Fibroblast of the conjunctiva (primary cell): ENCODE measurements around the gene STAG1.
A peak's percentile ranks its signal among the peaks of the same experiment; 100 is the strongest.
"Not testable (repeated sequence)": the region's sequence is repeated elsewhere in the genome, so short reads cannot be mapped to it uniquely, and the experiment has no call there.

Source experiments
- DNase-seq: peaks from one replicate; pipeline ENCODE4 v3.0.0-alpha.2; 2010; ENCODE audit warnings: low read depth

STAG1 gene

DNA sequence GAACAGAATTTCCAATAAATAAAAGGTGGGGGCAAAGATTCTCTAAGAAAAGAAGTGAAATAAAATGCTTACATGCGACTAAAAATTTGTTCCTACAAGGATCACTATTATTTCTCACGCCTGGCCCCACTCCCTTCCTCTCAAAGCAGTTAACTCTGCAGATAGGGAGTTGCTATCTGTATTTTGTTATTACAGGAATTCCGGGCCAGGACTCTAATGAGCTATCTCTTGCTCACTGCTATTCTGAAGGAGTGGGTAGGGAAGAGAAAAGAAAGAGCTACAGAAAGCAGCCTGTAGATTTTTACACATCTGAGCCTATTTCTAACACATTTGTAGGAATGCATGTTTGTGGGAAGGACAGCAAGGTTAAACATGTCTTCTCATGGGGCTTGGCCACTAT lies 361.6 kb downstream of the STAG1 start:
- no peak for DNase-seq

DNA sequence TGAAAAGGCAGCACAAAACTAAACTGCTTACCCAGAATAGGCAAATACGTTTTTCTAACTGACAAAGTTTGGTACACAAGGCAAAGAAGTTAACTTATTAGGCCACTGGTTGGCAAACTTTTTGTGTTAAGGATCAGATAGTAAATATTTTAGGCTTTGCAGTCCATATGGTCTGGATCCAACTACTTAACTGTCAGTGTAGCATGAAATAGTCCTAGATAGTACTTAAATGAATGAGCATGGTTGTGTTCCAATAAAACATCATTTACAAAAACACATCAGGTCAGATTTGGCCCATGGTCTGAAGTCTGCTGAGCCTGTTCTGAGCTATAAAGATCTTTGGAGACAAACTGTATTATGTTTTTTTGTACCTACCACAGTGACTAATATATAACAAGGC lies 365.1 kb downstream of the STAG1 start:
- DNase-seq = no peak

DNA sequence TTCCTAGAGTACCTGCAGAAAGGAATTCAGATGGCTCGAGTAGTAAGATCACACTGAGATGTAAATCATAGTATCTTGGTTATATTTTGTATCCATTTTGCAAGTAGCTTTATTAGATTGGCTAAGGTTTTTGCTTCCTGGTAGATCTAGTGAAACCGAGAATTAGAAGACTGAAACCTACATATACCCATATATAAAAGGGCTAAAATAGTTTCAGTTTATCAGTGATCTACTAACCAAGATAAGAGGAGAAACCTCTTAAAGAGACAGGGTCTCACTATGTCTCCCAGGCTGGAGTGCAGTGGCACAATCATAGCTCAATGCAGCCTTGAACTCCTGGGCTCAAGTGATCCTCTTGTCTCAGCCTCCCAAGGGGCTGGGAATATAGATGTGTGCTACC lies 366.7 kb downstream of the STAG1 start:
- no peak for DNase-seq

DNA sequence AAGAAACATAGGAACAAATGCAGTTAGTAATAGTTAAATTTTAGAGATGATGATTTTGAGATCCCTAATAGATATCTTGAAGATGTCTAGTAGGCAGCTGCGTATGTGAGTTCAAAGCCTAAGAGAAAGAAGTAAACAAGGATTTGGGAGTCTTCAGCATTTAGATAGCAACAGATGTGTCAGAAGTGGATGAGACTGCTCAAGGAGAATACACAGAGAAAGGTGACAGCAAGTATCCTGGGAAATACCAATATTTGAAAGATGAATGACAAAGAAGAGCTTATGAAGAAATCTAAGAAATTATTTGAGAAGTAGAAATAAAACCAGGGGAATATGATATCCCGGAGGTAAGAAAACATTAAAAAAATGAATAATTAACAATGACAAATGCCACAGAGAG lies 371.1 kb downstream of the STAG1 start:
- DNase-seq = no peak

DNA sequence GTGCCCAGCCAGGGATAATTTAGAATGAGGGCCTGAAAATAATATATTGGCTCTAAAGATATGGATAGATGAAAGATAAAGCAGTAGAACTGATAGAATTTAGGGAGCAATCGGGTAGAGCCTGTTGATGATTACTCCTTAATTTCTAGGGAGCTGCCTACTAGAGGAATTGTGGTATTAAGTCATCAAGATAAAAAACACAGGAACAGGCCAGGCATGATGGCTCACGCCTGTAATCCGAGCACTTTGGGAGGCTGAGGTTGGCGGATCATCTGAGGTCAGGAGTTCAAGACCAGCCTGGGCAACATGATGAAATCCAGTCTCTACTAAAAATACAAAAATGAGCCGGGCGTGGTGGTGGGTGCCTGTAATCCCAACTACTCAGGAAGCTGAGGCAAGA lies 371.6 kb downstream of the STAG1 start:
- DNase-seq = no peak

DNA sequence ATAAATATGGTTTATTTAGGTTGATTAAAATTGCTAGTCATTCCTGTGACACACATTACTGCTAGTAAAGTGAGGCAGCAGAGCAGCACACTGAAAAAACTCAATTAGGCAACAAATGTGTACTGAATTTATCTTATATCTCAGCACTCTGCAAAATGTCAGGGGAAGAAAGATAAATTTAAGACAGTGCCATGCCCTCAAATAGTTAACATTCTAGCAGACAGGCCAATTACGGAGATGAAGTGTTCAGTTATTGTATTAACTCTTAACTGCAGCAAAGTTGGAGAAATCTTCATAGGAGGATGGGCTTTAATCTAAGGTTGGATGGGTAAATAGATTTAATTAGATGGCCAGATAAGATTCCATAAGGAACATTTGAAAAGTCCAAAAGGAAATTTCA lies 374.2 kb downstream of the STAG1 start:
- DNase-seq = no peak

DNA sequence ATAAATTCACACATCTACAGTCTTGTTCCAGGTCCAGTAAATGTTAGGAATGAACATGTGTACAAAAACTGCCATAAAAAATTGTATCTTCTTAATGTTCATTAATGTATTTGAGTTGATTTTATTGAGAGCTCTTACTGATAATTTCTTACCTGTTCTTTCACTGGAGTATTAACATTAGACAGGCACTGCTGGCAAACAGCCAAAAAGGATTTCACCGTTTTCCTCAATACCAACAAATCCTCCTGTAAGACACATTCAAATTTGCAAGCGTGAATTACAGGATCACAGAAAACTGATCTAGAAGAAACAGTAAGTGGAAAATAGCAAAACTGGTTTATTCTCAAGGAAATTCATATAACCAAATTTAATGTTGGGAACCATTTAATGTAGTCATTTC lies 374.7 kb downstream of the STAG1 start:
- DNase-seq = no peak

DNA sequence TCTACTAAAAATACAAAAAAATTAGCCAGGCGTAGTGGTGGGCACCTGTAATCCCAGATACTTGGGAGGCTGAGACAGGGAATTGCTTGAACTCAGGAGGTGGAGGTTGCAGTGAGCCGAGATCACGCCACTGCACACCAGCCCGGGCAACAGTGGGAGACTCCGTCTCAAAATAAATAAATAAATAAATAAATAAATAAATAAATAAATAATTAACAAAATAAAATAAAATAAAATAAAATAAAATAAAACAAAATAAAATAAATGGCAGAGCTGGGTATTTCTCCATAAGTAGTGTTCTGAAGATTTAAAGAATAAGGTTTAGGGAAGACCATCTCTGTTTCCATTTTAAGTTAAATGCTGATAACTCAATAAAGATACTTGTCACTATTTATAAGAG lies 376.4 kb downstream of the STAG1 start:
- not testable (repeated sequence) for DNase-seq

DNA sequence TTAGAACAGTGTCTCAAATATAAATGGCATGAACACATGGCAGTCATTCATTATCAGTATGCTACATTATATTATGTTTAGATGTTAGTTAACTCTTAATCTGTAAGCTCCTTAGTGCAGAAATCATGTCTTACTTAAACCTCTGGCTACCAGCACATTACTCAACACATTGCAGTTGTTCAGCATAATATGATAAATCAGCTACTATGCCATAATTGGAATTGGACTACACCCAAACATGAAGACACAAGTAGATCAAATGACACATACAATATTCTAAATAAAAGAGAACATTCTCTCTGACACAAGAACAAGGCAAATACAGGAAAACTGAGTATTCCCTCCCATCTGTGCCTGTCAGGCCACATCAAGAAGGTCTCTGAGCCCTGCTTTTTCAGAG lies 385.9 kb downstream of the STAG1 start:
- no peak for DNase-seq

DNA sequence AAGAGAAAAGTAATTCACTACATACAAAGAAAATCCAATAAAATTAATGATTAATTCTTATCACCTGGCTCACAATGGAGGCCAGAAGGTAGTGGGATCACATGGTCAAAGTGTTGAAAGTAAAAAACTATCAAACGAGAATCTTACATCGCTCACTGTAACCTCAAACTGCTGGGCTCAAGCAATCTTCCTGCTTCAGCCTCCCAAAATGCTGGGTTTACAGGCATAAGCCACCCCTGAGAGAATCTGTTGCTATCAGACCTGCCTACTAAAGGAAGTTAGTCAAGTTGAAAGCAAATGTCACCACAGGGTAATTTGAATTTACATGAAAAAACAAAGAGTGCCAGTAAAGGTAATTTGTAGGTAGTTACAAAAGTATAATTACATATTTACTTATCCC lies 398.7 kb downstream of the STAG1 start:
- no peak for DNase-seq

DNA sequence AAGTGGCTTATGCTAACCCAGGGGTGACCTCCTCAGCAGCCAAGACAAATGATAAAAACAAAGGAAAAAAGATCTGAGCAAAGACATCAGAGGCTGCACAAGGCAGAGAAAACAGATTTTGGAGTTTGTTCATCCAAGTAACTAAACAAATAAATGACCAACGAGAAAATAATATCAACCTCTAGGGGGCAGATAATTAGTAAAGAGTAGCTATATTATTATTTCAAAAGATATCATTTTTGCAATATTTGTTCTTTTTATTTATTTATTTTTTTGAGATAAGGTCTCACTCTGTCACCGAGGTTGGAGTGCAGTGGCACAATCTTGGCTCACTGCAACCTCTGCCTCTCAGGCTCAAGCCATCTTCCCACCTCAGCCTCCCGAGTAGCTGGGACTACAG lies 400.3 kb downstream of the STAG1 start:
- DNase-seq = no peak

DNA sequence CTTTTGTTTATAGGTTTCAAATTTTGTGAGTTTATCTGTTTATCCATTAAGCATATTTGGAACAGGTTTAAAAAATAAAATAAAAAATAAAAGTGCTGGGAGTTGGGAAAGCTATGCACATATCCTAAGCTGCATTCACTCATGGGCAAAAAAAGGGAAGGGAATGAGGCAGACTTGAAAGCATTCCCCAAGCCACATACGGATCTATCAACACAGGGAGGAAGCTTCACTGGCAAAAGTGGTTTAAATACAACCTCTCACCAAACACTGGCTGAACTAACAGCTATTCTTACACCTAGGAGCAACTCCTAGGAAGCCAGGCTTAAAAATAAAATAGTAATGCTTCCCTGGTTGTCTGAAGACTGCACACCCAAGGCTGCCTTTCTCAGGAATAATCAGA lies 400.8 kb downstream of the STAG1 start:
- no peak for DNase-seq

DNA sequence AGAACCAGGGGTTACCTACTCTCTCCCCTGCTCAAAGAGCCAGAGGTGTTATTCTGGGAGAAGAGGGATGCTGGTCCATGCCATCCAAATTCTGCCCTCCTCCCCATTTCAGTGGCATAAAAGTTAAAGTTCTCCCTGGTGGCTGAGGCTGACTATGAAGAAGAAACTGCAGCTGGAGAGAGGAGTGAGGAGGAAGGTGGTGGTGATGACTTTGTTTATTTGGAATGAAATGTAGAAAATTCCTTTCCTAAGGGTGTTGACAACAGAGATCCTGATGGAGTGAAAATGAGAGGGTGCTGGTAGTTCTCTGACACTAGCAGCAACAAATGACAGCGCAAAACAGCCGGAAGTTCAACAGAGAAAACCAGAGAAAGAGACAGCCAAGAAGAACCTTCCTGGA lies 401.6 kb downstream of the STAG1 start:
- DNase-seq = no peak

DNA sequence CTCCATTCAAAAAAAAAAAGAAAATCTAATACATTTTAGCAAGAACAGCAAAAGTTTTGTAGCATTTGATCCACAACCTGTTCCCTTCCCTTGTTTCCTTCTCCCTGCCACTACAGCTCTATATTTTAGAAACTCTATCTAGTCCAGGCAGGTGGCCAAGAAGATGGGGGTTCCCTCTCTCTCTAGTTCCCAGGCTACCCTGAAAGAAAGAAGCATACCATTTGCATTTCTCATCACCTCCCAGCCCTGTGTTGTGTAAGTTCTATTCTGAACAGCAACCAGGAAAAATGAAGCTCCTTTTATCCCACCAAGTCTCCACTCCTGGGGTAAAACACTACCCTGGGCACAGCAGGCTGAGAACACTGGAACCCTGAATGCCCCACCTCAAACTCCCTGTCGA lies 402.0 kb downstream of the STAG1 start:
- DNase-seq = peak; percentile 79

DNA sequence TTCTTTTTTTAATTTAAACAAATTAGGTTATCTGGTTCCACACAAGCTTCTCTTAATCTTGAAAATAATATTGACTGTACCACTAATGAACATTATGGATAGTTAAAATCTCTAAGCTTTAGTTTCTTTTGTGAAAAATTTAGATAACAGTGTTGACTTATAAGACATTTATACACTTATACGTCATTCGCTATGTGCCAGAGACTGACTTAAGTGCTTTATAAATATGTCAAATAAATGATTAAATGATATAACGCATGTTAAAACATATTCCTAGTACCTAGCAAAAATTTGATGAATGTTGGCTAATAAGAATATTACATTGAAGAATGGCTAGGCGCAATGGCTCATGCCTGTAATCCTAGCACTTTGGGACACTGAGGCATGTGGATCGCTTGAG lies 405.7 kb downstream of the STAG1 start:
- no peak for DNase-seq

DNA sequence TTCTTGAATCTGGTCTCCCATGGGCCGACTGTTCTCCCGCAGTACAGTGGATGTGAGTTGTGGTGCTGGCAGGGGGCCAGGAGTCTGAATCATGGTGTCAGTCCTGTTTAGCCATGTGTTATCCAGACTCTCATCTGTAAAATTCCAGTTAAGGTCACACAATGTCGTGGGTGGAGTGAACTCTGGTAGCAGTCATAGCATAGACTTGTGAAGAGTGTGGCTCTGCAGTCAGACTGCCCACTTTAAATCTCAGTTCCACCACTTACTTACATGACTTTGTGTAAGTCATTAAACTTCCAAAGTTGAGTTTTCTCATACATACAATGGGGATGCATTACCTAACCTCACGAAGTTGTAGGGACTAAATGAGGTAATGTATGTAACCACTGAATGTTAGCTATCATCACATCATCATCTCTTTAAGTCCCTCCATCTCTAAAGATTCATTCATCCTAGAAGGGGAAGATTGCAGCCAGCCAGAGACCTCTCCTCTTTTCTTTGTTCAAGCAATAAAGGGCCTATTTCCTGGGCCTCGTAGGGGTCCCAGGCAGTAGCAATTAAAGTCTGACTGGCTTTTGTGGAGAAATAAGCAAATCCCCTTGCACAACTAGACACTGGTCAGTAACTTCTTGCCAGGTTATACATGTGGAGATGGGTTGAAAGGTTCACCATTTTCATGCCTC lies 408.2 kb downstream of the STAG1 start:
- peak; percentile 80 for DNase-seq

DNA sequence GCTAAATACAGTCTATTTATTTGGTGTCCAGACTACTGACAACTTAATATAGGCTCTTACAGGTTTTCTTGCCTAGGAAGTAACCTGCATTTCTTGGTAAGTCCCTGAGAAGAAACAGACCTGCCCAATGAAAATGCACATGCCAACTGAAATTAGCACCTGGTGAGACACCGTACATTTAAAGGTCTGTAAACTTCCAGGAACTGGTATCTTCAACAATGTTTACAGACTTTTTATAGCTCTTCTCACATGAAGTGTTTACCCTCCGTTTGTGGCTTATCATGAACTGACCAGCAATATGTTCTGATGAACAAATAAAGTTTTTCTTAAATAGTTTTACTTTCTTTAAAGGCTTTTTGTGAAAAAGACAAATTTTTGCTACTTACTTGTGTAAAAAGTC lies 408.7 kb downstream of the STAG1 start:
- DNase-seq = no peak

DNA sequence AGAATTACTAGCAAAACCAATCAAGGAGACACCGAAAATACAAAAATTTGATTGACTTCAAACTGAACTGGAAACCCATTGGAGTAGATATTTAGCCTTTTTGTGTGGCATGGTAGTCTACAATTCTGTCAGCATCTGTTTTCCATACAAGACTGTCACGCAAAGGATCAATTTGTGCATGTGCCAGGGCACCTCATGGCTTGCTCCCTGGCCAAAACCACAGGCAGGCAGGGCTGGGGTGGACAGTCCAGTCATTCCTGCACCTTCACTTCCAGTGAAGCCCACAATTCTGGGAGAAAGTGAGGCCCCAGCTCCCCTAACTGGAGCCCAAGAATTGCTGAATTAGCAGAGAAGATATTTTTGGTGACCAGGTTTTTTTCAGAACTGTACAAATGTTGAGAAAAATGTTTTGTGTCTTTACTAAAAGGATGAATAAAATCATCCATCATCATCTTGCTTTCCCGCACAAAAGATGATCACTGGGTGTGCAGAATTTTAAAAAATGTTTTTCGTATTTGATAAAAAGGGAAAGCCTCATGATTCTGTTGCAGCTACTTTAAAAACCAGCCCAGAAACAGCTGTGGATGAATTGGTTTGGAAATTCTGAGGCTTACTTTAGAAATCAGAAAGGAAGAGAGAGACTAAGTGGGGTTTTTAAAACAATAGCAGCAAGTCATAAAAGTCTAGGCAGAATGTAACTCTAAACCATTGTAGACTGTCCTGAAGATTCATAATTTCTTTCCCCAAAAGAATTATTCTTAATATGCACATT lies 415.7 kb downstream of the STAG1 start:
- DNase-seq = no peak

DNA sequence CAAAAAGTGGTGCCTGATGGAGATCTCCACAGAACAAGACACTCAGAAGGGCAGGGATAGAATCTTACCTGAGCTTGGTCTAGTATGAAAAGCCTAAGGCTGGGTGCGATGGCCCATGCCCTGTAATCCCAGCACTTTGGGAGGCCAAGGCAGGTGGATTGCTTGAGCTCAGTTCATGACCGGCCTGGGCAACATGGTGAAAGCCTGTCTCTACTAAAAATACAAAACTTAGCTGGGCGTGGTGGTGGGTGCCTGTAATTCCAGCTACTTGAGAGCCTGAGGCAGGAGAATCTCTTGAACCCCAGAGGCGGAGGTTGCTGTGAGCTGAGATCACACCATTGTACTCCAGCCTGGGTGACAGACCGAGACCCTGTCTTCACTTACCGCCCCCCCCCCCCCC lies 417.5 kb downstream of the STAG1 start:
- not testable (repeated sequence) for DNase-seq

DNA sequence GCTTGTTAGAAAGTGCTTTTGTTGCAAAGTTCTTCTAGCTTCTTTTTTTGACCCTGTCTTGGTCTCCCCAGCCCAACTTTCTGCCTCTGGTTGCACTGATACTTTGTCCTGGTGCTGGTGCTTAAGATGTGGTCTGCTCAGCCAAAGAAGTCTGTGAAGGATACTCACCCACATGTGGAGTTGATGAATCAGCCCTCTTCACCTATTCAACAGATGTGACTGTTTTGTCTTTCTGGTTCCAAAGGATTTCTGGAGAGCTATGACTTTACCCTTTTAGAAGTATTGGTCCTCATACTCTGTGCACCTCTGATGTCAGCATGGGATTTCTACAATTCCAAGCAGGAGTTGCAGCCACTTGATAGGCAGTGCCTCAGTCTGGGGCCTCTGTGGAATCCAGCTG lies 418.0 kb downstream of the STAG1 start:
- DNase-seq = no peak

DNA sequence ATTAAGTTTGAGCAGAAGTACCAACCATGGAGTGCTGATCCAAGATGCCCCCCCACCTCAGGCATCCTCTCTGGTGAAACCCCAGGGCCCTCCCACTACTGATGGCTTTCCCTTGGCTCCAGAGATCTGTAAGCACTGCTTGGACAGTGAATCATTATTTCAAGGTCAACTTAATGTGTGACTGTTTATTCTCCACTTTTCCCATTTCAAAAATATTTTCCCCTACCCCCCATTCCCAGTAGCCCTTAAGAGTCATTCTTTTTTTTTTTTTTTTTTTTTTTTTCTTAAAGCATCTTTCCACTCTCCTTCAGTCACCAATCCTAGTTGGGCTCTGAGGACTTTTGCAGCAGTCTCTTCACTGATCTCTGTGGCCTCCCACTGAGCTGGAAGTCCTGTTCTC lies 419.4 kb downstream of the STAG1 start:
- DNase-seq = no peak

DNA sequence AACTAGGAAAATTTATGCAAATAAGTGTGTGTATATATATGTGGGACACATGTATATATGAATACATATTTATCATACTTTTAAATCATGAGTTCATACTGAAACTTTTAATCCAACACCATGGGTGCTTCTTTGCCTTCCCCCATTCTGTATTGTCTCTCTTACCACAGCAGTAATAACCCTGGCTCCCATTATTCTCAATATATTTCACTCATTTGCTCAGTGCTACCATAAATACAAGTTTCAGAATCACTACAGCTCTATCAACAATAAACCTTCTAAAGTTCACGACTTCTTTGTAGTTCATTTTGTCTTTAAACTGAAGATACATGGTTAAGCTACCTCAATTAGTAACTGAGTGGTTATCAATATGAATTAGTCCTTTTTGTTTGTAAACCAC lies 419.9 kb downstream of the STAG1 start:
- DNase-seq = no peak

DNA sequence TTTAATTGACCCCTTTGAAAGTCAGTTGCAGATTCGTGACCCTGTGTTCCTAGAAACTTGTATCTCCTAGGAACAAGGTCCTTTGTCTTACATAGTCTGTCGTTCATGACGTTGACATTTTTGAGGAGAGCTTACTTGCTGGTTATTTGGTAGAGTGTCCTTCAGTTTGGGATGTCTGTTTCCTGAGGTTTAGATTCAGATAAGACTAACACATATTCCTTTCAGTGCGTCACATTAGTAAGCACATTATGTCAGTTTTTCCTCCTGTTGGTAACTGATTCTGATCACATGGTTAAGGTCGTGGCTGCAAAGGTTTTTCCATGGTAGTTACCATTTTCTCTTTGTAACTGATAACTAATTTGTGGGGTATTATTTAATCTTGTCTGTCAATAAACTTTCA lies 421.3 kb downstream of the STAG1 start:
- DNase-seq = no peak

DNA sequence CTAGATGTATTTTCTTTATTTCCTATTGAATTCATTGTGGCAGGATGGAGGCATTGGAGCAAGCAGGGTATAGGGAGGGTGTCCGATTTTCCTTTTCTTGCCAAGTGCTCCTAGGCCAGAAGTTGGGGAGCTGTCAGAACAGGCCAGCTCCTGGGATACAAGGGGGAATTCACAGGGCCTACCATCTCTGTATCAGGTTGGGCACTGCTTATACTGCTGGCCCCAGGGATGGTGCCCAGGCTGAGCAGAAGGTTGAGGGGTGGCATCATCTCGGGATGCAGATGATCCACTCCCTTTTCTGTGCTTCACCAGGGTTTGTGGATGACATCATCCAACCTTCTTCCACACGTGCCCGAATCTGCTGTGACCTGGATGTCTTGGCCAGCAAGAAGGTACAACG lies 422.6 kb downstream of the STAG1 start:
- no peak for DNase-seq
